Iris pigment epithelial cell (primary cell): ENCODE results near the gene MTOR.
A peak's percentile ranks its signal among the peaks of the same experiment; 100 is the strongest.
"Not testable (repeated sequence)": the region's sequence is repeated elsewhere in the genome, so short reads cannot be mapped to it uniquely, and the experiment has no call there.

ENCODE experiments used
- DNase-seq: peaks from one replicate; pipeline ENCODE4 v3.0.0-alpha.2; 2011; ENCODE audit warnings: low read depth

MTOR gene

DNA sequence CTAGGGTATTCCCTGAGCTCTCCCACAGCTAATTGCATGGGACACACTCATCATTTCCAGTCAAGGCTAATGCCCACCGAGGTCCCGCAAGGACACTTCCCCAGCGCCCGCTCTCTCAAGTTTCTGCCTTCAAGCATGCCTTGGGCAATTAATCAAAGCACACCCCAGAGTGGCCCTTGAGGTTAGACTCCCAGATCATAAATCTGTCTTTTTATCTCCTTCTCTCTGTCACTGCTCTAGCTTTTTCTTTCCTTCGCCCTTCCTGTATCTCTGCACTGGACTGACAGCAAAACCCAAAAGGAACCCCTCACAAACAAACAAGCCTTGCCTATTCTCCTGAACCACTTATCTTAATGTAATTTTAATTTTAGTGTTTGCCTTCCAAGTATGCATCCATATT, 154.8 kb downstream of the MTOR start:
- DNase-seq: no peak

GRCh38 chr1:11105586-11105985, 156.8 kb downstream of the MTOR start:
- DNase-seq: no peak

GRCh38 chr1:11101347-11101746, 161.0 kb downstream of the MTOR start:
- DNase-seq: no peak

DNA sequence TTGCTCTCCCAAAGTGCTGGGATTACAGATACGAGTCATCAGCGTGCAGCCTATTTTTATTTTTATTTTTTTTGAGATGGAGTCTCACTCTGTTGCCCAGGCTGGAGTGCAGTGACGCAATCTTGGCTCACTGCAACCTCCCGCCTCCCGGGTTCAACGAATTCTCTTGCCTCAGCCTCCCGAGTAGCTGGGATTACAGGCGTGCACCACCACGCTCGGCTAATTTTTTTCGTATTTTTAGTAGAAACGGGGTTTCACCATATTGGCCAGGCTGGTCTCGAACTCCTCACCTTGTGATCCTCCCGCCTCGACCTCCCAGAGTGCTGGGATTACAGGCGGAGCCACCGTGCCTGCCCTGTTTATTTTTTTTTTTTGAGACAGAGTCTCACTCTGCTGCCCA, 161.5 kb downstream of the MTOR start:
- DNase-seq: not testable (repeated sequence)

GRCh38 chr1:11100149-11100493, 162.2 kb downstream of the MTOR start:
- no peak for DNase-seq

GRCh38 chr1:11099310-11100148, 162.8 kb downstream of the MTOR start, which contains the start of gene EXOSC10:
TSS of gene EXOSC10 (minus strand) at chr1:11099869. CDS start at chr1:11099831, 38 bp downstream.
- DNase-seq: peak; percentile 80

DNA sequence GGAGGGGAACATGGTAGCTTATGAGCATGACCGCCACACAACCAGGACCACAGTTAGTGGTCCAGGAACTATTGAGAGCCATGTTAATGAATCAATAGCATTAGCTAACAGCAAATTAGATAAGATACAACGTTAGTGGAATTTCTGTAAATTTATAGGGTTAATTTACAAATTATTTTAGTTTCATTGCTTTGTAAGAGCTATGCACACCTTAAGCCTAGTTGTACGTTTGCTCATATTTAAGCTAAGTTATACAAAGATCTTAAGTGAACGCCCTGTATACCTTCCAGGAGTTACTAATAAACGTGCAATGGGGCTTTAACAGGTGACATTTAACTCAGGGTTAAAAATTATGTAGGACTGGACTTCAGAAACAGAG, 163.4 kb downstream of the MTOR start:
- DNase-seq: no peak

GRCh38 chr1:11083784-11084183, 178.6 kb downstream of the MTOR start:
- DNase-seq: not testable (repeated sequence)

- no peak for DNase-seq
Measured at GRCh38 chr1:11080931-11081330, 181.4 kb downstream of the MTOR start.

GRCh38 chr1:11078631-11079030, 183.7 kb downstream of the MTOR start:
- peak; percentile 33 for DNase-seq

GRCh38 chr1:11073398-11073797, 189.0 kb downstream of the MTOR start:
- not testable (repeated sequence) for DNase-seq

DNA sequence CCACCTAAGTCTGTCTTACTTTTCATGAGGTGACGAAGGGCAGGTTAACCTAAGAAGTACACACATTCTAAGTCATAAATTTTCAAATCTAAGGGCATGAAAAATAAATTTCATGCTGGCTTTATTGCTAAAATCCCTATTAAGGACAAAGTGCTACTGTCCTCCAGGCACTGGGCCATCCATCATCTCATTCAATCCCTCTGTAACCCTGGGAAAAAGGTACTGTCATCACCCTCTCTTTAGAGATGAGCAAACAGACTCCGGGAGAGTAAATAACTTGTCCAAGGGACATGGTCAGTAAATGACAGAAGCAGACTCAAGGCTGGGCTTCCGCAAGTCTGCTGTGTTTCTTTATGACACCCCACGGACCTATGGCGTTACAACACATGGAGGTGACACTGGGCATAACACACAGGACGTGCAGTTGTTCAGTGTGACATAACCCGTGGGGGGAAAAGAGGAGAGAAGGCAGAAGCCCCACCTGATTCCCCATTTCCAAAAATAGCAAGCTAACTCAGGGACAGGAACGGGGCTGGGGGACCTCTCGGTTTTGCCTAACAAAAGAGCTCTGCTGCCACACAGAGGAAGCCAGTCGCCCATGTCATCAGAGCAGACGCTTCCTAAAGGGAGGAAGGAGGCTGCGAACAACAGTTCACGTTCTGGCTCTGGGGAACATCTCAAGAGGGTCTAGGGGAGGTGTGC, 190.0 kb downstream of the MTOR start:
- no peak for DNase-seq

DNA sequence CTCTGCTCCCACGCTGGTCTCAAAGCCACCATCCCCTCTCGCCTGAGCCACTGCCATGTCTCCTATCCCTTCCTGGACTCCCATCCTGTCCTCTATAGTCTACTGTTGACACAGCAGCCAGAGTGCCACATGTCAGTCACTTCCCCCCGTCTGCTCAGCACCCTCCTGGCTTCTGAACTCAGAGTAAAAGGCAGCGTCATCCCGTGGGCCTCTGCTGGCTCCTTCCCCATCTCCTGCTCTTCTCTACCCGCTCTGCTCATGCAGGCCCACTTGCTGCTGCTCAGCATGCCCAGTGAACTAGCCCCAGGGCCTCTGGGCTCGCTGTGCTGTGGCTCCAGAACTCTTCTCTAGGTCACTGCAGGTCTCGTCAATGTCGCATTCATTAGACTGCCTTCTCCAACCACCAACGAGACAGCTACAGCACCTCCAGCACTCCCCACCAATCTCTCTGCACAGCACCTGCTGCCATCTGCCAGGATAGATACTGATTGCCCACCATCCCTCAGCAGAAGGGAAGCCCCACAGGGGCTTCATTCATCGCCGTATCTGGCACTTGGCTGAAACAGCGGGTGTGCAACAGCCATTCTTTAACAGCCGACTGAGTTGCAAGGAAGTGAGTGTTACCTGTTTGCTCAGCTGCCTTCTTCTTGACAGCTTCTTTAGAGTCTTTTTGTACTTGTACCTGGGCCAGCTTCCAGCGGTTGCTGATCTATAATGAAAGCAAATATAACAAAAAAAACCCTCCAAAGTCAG, 190.7 kb downstream of the MTOR start:
- DNase-seq: no peak

GRCh38 chr1:11070876-11071275, 191.5 kb downstream of the MTOR start:
- DNase-seq: no peak

DNA sequence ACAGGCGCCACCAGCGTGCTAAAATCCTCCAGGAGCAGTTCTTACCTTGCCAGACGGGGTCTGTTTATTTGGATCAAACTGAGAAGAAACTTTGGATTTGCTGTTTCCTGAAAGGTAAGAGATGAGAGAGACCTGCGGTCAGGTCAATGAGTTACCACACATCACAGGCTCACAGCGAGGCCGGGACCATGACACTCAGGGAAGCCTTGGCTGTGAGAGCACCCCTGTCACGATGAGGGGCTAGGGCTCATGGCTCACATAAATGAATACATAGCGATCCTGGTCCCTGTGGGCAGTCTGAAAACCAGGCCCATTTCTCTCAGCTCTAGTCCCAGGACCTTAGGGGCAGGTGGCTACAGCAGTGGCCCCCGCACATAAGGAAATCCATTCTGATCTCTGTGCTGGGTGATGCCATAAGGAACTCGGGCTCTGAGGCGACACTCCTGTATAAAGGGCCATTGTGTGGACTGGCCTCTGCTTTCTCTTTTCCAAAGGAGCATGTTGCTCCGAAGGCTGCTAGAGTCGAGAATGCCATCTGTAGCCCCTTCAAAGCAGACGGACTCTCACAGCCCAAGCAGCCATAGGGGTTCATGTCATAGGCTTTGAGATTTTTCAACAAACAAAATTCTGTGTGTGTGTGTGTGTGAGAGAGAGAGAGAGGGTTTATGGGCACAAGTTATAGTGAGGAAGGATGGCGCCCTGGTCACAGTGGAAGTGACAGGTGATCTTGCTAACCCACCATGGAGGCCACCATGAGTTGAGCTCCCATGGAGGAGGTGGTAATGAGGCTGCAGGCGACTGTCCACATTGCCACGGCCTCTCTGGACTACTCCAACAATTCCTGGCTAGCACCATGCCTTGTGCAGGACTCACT, 193.5 kb downstream of the MTOR start:
- no peak for DNase-seq

DNA sequence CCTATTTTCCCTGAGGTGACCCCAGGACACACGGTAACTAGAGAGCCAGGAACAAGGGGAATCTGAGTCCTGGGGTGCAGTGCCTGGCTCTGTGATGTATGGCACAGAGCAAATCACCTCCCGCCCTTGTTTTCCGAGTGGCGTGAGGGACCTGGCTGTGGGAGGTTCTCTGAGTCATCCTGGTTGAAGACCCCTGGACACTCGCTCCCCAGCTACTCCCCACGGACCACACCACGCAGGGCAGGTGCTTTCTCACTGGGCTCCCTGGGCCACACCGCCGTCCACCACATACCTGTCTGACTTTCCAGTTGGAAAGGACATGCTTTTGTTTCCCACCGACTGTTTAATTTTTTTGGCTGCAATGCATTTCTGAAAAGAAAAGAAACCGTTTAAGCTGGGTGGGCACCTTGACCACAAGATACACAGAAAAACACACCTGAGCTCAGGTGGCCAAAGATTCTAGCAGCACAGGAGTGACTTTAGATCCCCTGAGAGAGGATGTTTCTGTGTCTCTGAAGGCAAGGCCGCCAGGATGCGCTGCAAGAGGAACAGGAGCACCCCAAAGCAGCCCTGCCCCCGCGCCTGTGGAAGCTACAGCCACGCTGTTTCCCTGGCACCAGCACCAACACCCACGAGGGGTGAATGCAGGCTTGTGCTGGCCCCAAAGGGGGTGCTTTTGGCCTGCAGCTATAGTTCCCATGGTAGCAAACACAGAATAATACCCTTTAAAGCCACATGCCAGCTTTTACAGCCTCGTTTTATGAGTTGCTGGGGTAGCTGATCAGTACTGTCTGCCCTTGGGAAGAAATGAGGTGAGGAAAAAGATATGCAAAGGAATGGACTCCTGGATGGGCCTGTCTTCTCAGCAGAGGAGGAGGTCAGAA, 194.4 kb downstream of the MTOR start:
- DNase-seq: no peak

GRCh38 chr1:11065796-11066195, 196.6 kb downstream of the MTOR start:
- DNase-seq: no peak

- DNase-seq: no peak
Measured at GRCh38 chr1:11064942-11065341, 197.4 kb downstream of the MTOR start.

- DNase-seq: not testable (repeated sequence)
Measured at GRCh38 chr1:11063937-11064537, 198.3 kb downstream of the MTOR start.

DNA sequence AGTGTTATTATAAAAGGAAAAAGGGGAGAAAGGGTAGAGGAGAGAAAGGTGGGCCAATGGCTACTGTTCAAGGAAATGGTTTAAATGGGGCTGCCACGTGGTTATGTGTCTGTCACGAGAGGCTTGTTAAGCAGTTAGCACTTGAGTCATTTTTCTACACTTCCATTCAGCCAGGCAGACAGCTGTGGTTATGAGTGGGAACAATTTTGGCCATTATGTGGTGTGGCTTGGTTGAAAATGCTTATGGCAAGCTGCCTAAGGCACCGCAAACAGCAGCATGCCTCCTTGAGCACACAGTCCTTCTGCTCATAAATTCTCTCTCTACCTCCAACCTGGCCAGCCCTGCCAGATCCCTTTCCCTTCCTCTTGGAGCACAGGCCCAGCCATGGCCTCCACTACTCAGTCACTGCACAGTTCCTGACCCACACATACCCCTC, 199.4 kb downstream of the MTOR start:
- no peak for DNase-seq
